A549 (cell line): ENCODE measurements around the gene XPO4. TPM values are rescaled to one million over a fixed set of nuclear protein-coding genes. Genes with fewer than 3 reads are reported as not detected.

Experiments
- ATAC-seq, 2 experiments: fragments of 200-7000 bp in 1 of 2; fragments of >200 bp in 1 of 2; cut with Nextera tagmentation in 1 of 2; cut with Tn5 transposase in 1 of 2; 3 replicates each; pipeline versions ENCODE4 v1.8.0 to v1.9.1; 2018 to 2020; ENCODE audit warnings: mild to moderate bottlenecking in 1 of 2, moderate library complexity in 1 of 2
- CTCF ChIA-PET: fragments of 300-600 bp; sonication (Branson Sonifier 250); formaldehyde crosslinking; extraction: SDS; loops from one replicate; lab custom pipeline; 2021; ENCODE audit warnings: antibody characterized with exemption, inconsistent platforms; lab: Yijun Ruan, JAX
- POLR2A ChIA-PET: fragments of 350-600 bp; formaldehyde crosslinking; extraction: SDS; loops from one replicate; lab custom pipeline; 2021; ENCODE audit warnings: antibody characterized with exemption, inconsistent platforms; lab: Yijun Ruan, JAX
- DNase-seq, 2 experiments: peaks; one replicate each; pipeline versions ENCODE4 v3.0.0 to v3.0.0-alpha.2; 2011 to 2016; ENCODE audit warnings: low read depth in 1 of 2, low spot score in 1 of 2
- FAIRE-seq: peaks from 2 replicates; lab custom pipeline; 2011; peaks lifted over from hg19 to GRCh38; lab: Jason Lieb, UNC
- H3K27ac ChIP-seq, 2 experiments: fragments of >200 bp; sonication (Bioruptor Twin); formaldehyde crosslinking; 3 replicates each; pipeline ENCODE4 v1.5.1; 2016 to 2017
- H3K4me1 ChIP-seq: fragments of >200 bp; sonication (Bioruptor Twin); formaldehyde crosslinking; 3 replicates; pipeline ENCODE4 v1.6.1; 2016
- H3K4me2 ChIP-seq: fragments of >200 bp; sonication (Bioruptor Twin); formaldehyde crosslinking; 3 replicates; pipeline ENCODE4 v1.6.1; 2016
- H3K4me3 ChIP-seq: fragments of >200 bp; sonication (Bioruptor Twin); formaldehyde crosslinking; 3 replicates; pipeline ENCODE4 v1.5.1; 2016
- H3K9me3 ChIP-seq: fragments of >200 bp; sonication (Bioruptor Twin); formaldehyde crosslinking; 3 replicates; pipeline ENCODE4 v1.6.1; 2016
- BCL3 ChIP-seq: fragments of >200 bp; sonication (Bioruptor Twin); formaldehyde crosslinking; IDR thresholded peaks from 3 replicates; pipeline ENCODE4 v1.6.1; 2016
- CTCF ChIP-seq: fragments of >200 bp; sonication (Bioruptor Twin); formaldehyde crosslinking; IDR thresholded peaks from 3 replicates; pipeline ENCODE4 v1.5.1; 2016
- EHMT2 ChIP-seq: fragments of 200-600 bp; sonication (generic); IDR thresholded peaks from 2 replicates; pipeline ENCODE4 v1.6.1; 2016; ENCODE audit warnings: antibody characterized with exemption, low read depth, mild to moderate bottlenecking, moderate library complexity
- GATA3 ChIP-seq: IDR thresholded peaks from 2 replicates; pipeline ENCODE4 v1.6.1; 2012; ENCODE audit warnings: borderline replicate concordance
- HMGXB4 ChIP-seq: fragments of 250-450 bp; sonication (Bioruptor Pico); IDR thresholded peaks from 2 replicates; pipeline ENCODE4 v1.5.0; 2021; ENCODE audit warnings: mild to moderate bottlenecking, moderate library complexity, borderline replicate concordance
- HOXB13 ChIP-seq: fragments of 250-450 bp; sonication (Bioruptor Pico); IDR thresholded peaks from 2 replicates; pipeline ENCODE4 v1.5.0; 2020; ENCODE audit warnings: low read depth, mild to moderate bottlenecking, moderate library complexity
- HOXB5 ChIP-seq: fragments of 250-450 bp; sonication (Bioruptor Pico); IDR thresholded peaks from 2 replicates; pipeline ENCODE4 v1.5.0; 2020; ENCODE audit warnings: mild to moderate bottlenecking, moderate library complexity
- JUNB ChIP-seq: fragments of >200 bp; sonication (Bioruptor Twin); formaldehyde crosslinking; IDR thresholded peaks from 2 replicates; pipeline ENCODE4 v1.6.1; 2016
- MYC ChIP-seq: IDR thresholded peaks from 2 replicates; pipeline ENCODE4 v1.6.1; 2012; ENCODE audit warnings: mild to moderate bottlenecking, inconsistent platforms, low read length, improper control_type of control experiment, borderline replicate concordance
- NPAS2 ChIP-seq: fragments of 250-450 bp; sonication (Bioruptor Pico); IDR thresholded peaks from 2 replicates; pipeline ENCODE4 v1.8.0; 2022; ENCODE audit warnings: mild to moderate bottlenecking, moderate library complexity, borderline replicate concordance
- RCOR1 ChIP-seq: fragments of 150-350 bp; IDR thresholded peaks from 2 replicates; pipeline ENCODE4 v1.6.1; 2014; ENCODE audit warnings: antibody characterized with exemption, low read length, low read depth
- RNF2 ChIP-seq: fragments of 200-600 bp; sonication (generic); IDR thresholded peaks from 2 replicates; pipeline ENCODE4 v1.6.1; 2016; ENCODE audit warnings: low read depth, mild to moderate bottlenecking, antibody characterized with exemption, moderate library complexity, borderline replicate concordance
- SMC3 ChIP-seq: fragments of >200 bp; sonication (Bioruptor Twin); formaldehyde crosslinking; IDR thresholded peaks from 3 replicates; pipeline ENCODE4 v1.6.1; 2018; ENCODE audit warnings: inconsistent platforms
- SREBF2 ChIP-seq: fragments of 450-650 bp; IDR thresholded peaks from 2 replicates; pipeline ENCODE4 v1.6.1; 2014; ENCODE audit warnings: mild to moderate bottlenecking, moderate library complexity
- TP53 ChIP-seq: fragments of 250-450 bp; sonication (Bioruptor Pico); IDR thresholded peaks from 2 replicates; pipeline ENCODE4 v1.5.0; 2021; ENCODE audit warnings: mild to moderate bottlenecking, moderate library complexity
- ZFP36 ChIP-seq: fragments of 450-650 bp; IDR thresholded peaks from 2 replicates; pipeline ENCODE4 v1.6.1; 2014; ENCODE audit warnings: borderline replicate concordance; ENCODE audit not compliant: partially characterized antibody
- WGBS: methylation state at CpG from one replicate; pipeline ENCODE4 v1.1.6; 2017; ENCODE audit errors: missing lambda C conversion rate; 5-methylcytosine and 5-hydroxymethylcytosine counted together
- polyA plus RNA-seq, 4 experiments: library from polyadenylated mRNA; depleted of rRNA in 3 of 4; stranded (reverse); fragments of >200 nt; fragmentation: RNase III in 1 of 4; extraction: RNeasy Plus Mini Kit Qiagen cat#74134 plus additional on column Dnase treatment in 1 of 4; gene quantifications; 2 replicates in 3 of 4; 3 replicates in 1 of 4; pipeline ENCODE4 v1.2.3, GENCODE V29; 2011 to 2017
- TF ChIP-seq, protein P1 (sequence below): IDR thresholded peaks from 2 replicates; pipeline ENCODE4 v1.6.1; 2012
- TF ChIP-seq, protein P2 (sequence below): fragments of 200-600 bp; sonication (generic); IDR thresholded peaks from 2 replicates; pipeline ENCODE4 v1.6.1; 2016; ENCODE audit warnings: antibody characterized with exemption, mild to moderate bottlenecking, moderate library complexity
- TF ChIP-seq, protein P3 (sequence below): fragments of 250-450 bp; sonication (Bioruptor Pico); IDR thresholded peaks from 2 replicates; pipeline ENCODE4 v1.5.0; 2020; ENCODE audit warnings: low read depth, mild to moderate bottlenecking, moderate library complexity

Gene XPO4
- polyA plus RNA-seq, 2 of the 4 experiments (the other 2 are of a cell fraction), result 7.3 to 16.6 TPM

DNA sequence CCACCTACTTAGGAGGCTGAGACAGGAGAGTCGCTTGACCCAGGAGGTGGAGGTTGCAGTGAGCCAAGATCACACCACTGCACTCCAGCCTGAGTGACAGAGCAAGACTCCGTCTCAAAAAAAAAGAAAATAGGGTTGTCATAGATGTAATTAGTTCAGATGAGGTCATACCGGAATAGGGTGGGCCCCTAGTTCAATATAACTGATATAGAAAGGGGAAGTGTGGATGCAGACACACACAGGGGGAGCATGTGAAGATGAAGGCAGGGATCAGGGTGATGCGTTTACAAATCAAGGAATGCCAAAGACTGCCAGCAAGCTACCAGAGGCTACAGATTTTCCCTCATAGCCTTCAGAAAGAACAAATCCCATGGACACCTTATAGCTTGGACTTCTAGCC is 104.5 kb downstream of the XPO4 start (continued):
- TF ChIP-seq CTCF (no peak), MYC (no peak), HOXB5 (CRISPR knock-in tag) (no peak)

- Histone ChIP-seq H3K9me3 (no peaks in the 10 kb centered on the region), H3K4me3 (no peak overlapping the region), H3K4me2 (no peak overlapping the region), H3K4me1 (no peaks in the 10 kb centered on the region), H3K27ac (no peak overlapping the region)
- POLR2A ChIA-PET, result no interaction called here
- ATAC-seq (no peak), DNase-seq (no peak), FAIRE-seq (no peak)
- TF ChIP-seq SMC3 (no peak), NPAS2 (CRISPR knock-in tag) (no peak), RNF2 (no peak), TP53 (CRISPR knock-in tag) (no peak), GATA3 (no peak), ZFP36 (no peak), MYC (no peak)
- TF ChIP-seq, protein P1, sequence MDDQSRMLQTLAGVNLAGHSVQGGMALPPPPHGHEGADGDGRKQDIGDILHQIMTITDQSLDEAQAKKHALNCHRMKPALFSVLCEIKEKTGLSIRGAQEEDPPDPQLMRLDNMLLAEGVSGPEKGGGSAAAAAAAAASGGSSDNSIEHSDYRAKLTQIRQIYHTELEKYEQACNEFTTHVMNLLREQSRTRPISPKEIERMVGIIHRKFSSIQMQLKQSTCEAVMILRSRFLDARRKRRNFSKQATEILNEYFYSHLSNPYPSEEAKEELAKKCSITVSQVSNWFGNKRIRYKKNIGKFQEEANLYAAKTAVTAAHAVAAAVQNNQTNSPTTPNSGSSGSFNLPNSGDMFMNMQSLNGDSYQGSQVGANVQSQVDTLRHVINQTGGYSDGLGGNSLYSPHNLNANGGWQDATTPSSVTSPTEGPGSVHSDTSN, result no peak
- CTCF ChIA-PET, result interaction anchor here (1.4 to 1.9 kb wide), 2 partner anchors 10 to 32 kb away, joined by 4 to 5 read pairs; no protein-coding TSS in a partner anchor
- 80% methylated on average over 5 of the region's 5 CpGs for WGBS
Observed at GRCh38 chr13:20796791-20797508, 105.6 kb downstream of the XPO4 start.

DNA sequence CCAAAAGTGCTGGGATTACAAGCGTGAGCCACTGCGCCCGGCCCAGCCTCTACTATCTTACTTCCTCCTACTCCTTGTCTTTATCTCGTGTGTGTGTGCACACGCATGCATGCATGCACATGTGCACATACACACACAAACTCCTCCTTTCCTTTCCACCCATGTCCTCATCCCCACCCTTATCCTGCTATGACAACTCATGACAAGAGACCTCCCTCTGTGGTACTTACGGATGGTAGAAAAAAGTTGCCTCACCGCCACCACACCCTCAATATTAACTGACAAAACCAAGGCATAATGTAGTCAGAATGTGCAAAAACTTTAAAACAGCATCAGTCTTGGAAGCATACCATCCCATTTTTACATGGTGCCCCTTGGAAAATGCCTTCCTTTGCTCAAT is 112.9 kb downstream of the XPO4 start:
- no peak overlapping the region for H3K4me3 ChIP-seq
- no peaks in the 10 kb centered on the region for H3K9me3 ChIP-seq
- H3K4me1 ChIP-seq, result no peaks in the 10 kb centered on the region
- DNase-seq (no peak), FAIRE-seq (no peak), ATAC-seq (no peak)
- CTCF ChIA-PET, result no interaction called here
- TF ChIP-seq HMGXB4 (CRISPR knock-in tag) (no peak), SREBF2 (no peak), HOXB13 (no peak)
- WGBS, result 97% methylated on average over 7 of the region's 7 CpGs
- no peak overlapping the region for H3K4me2 ChIP-seq
- H3K27ac ChIP-seq, result no peak overlapping the region
- POLR2A ChIA-PET, result no interaction called here

DNA sequence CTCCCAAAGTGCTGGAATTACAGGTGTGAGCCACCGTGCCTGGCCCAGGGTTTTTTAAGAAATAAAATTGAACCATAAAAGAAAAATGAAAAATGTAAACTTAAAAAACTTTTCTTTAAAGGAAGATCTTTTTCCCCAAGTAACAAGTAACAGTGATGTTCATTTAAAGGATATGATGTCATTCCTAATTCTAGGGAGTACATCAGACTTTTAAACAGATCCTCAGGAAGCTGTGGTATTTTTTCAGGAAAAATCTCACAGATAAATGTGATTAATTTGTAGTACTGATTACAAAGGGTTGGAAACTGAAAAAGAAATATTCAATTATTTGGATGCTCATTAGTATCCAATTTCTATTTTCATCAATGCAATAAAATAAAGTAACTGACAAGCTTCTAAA is 114.2 kb downstream of the XPO4 start:
- 96% methylated on average over 1 of the region's 1 CpG for WGBS
- CTCF ChIA-PET, result interaction anchor here (2.0 kb wide), 1 partner anchor 40 kb away, joined by 5 read pairs; no protein-coding TSS in a partner anchor
- FAIRE-seq, result no peak
- TF ChIP-seq SMC3, result no peak
- TF ChIP-seq EHMT2, result no peak
- no peak for TF ChIP-seq JUNB
- TF ChIP-seq GATA3, result no peak
- no peak for TF ChIP-seq TP53 (CRISPR knock-in tag)
- TF ChIP-seq, protein P2, sequence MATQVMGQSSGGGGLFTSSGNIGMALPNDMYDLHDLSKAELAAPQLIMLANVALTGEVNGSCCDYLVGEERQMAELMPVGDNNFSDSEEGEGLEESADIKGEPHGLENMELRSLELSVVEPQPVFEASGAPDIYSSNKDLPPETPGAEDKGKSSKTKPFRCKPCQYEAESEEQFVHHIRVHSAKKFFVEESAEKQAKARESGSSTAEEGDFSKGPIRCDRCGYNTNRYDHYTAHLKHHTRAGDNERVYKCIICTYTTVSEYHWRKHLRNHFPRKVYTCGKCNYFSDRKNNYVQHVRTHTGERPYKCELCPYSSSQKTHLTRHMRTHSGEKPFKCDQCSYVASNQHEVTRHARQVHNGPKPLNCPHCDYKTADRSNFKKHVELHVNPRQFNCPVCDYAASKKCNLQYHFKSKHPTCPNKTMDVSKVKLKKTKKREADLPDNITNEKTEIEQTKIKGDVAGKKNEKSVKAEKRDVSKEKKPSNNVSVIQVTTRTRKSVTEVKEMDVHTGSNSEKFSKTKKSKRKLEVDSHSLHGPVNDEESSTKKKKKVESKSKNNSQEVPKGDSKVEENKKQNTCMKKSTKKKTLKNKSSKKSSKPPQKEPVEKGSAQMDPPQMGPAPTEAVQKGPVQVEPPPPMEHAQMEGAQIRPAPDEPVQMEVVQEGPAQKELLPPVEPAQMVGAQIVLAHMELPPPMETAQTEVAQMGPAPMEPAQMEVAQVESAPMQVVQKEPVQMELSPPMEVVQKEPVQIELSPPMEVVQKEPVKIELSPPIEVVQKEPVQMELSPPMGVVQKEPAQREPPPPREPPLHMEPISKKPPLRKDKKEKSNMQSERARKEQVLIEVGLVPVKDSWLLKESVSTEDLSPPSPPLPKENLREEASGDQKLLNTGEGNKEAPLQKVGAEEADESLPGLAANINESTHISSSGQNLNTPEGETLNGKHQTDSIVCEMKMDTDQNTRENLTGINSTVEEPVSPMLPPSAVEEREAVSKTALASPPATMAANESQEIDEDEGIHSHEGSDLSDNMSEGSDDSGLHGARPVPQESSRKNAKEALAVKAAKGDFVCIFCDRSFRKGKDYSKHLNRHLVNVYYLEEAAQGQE, result no peak
- TF ChIP-seq BCL3, result no peak
- TF ChIP-seq RCOR1, result no peak
- TF ChIP-seq, protein P3, sequence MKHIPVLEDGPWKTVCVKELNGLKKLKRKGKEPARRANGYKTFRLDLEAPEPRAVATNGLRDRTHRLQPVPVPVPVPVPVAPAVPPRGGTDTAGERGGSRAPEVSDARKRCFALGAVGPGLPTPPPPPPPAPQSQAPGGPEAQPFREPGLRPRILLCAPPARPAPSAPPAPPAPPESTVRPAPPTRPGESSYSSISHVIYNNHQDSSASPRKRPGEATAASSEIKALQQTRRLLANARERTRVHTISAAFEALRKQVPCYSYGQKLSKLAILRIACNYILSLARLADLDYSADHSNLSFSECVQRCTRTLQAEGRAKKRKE (CRISPR knock-in tag), result no peak

More for the DNA sequence above, 114.2 kb downstream of the XPO4 start:
- Histone ChIP-seq H3K4me3 (no peak overlapping the region), H3K4me1 (no peaks in the 10 kb centered on the region), H3K27ac (no peak overlapping the region), H3K4me2 (no peak overlapping the region), H3K9me3 (no peaks in the 10 kb centered on the region)
- no peak for ATAC-seq
- POLR2A ChIA-PET, result no interaction called here
- DNase-seq, result no peak
